ENCODE results near the gene APOA1.

Gene APOA1

GRCh38 chr11:116786966-116787365 is 50.5 kb downstream of the APOA1 start:
- no peak for DNase-seq

- DNase-seq, result no peak
Observed at GRCh38 chr11:116786326-116786725, 51.1 kb downstream of the APOA1 start.

Data from NCI-H82 (cell line).